ENCODE measurements around the gene CYBB.
"Not testable (repeated sequence)": the region's sequence is repeated elsewhere in the genome, so short reads cannot be mapped to it uniquely, and the experiment has no call there.

The CYBB gene

DNA sequence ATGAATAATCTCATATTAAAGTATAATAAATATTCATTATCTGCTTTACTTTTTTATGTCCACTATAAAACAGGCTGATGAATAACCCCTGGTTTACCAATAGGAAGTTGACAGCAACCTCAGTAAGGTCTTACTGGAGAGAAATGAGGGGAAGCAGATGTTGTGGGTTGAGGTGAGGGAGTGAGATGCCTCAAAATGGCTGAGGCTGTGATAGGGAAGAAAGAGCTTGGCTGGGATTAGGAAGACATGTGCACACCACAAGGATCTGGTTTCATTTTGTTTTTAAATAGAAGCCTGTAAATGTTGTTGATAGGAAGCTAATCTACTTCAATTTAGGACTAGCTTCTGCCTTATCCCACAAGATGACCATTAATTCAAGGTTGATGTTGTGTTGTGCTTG, 14.4 kb upstream of the CYBB start:
- H3K4me3 ChIP-seq (replicated peaks; ENCODE audit: low read depth, low read length): no peak overlapping the region
- TF ChIP-seq CTCF (IDR thresholded peaks at IDR 0.05; ENCODE audit: low read length, missing control alignments): no peak
- no peak for DNase-seq (ENCODE audit: low read depth)

GRCh38 chrX:37767430-37767829, 12.4 kb upstream of the CYBB start:
- no peak overlapping the region for H3K4me3 ChIP-seq (replicated peaks; ENCODE audit: low read depth, low read length)
- DNase-seq (ENCODE audit: low read depth): no peak
- no peak for TF ChIP-seq CTCF (IDR thresholded peaks at IDR 0.05; ENCODE audit: low read length, missing control alignments)

- H3K4me3 ChIP-seq (replicated peaks; ENCODE audit: low read depth, low read length); DNase-seq (ENCODE audit: low read depth): not testable (repeated sequence)
Observed at GRCh38 chrX:37768866-37769265, 11.0 kb upstream of the CYBB start.

DNA sequence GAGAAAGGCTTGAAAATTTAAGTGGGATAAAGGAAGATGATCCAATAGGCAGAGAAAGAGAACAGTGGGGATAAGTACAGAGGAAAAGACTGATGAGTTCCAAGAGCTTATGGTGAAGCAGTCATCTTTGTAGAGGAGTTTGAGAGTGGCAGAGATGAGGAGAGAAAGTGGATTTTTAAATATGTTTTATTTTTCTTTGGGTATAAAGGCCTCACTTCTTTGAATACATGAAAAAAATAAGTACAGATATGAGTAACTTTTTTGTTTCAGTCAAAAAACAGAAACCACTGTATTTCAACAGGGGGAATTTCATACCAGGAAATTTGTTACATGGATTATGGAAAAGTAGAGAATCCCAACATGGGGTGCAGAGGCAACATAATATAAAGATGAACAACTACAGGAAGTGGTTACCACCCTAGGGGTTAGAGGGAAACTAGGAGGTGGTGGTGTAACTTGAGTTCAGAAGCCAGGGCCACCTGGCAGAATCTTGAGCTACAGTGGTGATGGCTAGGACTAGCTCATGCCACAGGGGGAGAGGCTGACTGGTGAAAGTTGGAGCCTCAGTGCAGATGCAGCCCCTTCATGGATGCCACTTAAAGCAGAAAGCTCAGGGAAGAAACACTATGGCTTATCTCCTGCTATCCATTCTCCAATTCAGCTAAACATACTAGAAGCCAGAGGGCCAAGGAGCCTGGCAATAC, 3.4 kb upstream of the CYBB start:
- no peak for TF ChIP-seq CTCF (IDR thresholded peaks at IDR 0.05; ENCODE audit: low read length, missing control alignments)
- no peak for DNase-seq (ENCODE audit: low read depth)
- H3K4me3 ChIP-seq (replicated peaks; ENCODE audit: low read depth, low read length): no peak overlapping the region

DNA sequence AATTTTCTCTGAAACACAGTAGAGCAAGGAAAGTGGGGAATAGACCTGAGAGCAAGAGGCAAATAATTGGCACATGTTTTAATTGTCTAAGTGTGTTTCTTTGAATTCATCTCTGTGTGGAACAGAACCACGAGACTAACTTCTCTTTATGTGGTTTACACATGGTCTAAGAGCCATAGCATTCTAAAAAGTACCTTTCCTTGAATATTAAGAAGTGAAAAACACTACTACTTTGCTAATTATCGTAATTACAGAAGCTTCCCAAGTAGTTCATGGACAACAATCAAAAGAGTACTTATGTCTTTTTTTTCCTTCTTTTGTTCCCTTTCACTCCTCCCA, 2.9 kb upstream of the CYBB start:
- no peak for TF ChIP-seq CTCF (IDR thresholded peaks at IDR 0.05; ENCODE audit: low read length, missing control alignments)
- no peak for DNase-seq (ENCODE audit: low read depth)
- no peak overlapping the region for H3K4me3 ChIP-seq (replicated peaks; ENCODE audit: low read depth, low read length)

DNA sequence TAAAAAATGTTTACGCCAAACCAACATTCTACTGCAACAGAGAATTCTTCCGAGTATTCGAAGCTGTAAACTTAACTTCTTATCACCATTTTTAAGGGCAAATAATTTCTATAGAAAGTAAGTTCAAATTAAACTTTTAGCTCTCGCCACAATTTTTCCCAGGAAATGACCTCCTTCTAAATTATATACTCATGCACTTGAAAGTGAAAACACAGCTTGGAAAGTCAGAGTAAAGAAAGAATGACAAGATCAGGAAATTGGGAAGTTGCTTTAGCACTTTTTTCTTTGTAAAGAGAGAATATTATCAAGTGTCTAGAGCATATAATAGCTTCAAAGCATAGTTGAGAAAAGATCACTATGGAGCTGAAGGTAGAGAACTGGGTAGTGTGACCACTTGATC, 1.2 kb downstream of the CYBB start:
- DNase-seq (ENCODE audit: low read depth): no peak
- H3K4me3 ChIP-seq (replicated peaks; ENCODE audit: low read depth, low read length): no peak overlapping the region
- TF ChIP-seq CTCF (IDR thresholded peaks at IDR 0.05; ENCODE audit: low read length, missing control alignments): no peak

- no peak for DNase-seq (ENCODE audit: low read depth)
- no peak overlapping the region for H3K4me3 ChIP-seq (replicated peaks; ENCODE audit: low read depth, low read length)
- TF ChIP-seq CTCF (IDR thresholded peaks at IDR 0.05; ENCODE audit: low read length, missing control alignments): no peak
Observed at GRCh38 chrX:37781814-37782213, 2.0 kb downstream of the CYBB start.
